ENCODE results near the gene PLCD1. TPM values are rescaled to one million over a fixed set of nuclear protein-coding genes. Genes with fewer than 3 reads are reported as not detected.
"Not testable (repeated sequence)": the region's sequence is repeated elsewhere in the genome, so short reads cannot be mapped to it uniquely, and the experiment has no call there.

PLCD1 gene
- total RNA-seq, 1 experiment from 2014 or later: 3.6 TPM

DNA sequence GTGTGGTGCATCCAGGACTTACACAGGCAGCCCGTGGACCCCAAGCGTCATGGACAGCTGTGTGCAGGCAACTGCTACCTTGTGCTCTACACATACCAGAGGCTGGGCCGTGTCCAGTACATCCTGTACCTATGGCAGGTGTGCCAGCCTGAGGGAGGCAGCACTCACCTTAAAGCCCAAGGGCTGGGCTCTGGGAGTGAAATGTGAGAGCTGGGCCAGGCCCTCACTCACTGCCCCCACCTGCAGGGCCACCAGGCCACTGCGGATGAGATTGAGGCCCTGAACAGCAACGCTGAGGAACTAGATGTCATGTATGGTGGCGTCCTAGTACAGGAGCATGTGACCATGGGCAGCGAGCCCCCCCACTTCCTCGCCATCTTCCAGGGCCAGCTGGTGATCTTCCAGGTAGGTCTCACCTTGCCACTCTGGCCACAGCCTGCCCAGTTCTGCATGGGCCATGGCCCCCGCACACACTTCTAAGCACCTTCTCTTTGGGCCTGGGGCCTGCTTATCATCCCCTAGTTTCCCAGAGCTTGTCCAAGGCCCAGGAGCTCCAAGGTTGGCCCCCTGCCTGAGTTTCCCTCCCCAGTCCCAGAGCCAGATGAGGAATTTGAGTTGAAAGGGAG is 27.9 kb downstream of the PLCD1 start:
- DNase-seq (ENCODE audit: low read depth): no peak

- no peak for DNase-seq (ENCODE audit: low read depth)
Observed at GRCh38 chr3:38000965-38001455, 28.4 kb downstream of the PLCD1 start.

DNA sequence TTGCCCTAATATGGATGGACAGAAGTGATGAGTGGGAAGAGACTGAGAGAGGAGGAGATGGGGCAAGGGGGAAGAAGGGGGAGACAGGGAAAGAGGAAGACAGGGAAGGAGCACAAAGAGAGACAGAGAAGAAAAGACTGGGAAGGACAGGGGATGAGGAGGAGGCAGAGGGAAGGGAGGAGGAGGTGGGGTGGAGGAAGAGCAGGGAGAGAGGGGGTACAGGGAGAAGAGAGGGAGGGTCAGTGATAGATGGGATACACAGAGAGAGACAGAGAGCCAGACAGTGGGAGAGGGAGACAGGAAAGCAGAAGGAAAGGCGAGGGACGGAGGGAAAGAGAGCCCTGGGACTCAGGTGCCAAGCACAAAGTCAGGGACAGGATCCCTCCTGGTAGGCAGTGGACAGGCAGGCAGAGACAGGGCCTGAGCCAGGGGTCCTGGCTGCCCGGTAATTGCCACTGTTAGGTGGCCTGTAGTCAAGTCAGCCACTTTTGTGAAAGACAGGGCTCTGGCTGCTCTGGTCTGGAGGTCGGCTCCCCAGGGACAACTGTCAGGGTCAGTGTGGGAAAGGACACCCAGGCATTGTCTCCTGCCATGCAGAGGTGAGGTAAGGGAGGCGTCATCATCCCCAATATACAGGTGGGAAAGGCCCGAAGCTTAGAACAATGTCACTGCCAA is 29.1 kb downstream of the PLCD1 start:
- DNase-seq (ENCODE audit: low read depth): no peak

DNA sequence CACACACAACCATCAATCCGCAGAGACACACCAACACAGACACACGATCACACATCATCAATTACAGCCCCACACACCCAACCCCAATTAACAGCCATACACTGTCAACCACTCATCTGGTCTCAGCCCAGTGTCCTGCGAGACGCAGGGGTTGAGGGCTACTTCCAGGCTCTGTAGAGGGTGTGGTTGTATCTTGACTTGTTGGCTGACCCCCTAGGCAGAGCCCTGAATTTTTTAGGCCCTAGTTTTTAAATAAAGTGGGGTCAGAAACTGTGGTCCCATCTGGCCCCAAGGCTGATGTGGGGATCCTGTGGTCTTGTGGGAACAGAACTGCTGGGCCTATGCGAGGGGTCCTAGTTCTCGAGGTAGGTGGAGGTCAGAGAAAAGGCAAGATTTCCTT is 29.6 kb downstream of the PLCD1 start:
- no peak for DNase-seq (ENCODE audit: low read depth)

GRCh38 chr3:37997791-37998370 is 31.6 kb downstream of the PLCD1 start:
- DNase-seq (ENCODE audit: low read depth): no peak

GRCh38 chr3:37997342-37997741 is 32.1 kb downstream of the PLCD1 start:
- DNase-seq (ENCODE audit: low read depth): no peak

DNA sequence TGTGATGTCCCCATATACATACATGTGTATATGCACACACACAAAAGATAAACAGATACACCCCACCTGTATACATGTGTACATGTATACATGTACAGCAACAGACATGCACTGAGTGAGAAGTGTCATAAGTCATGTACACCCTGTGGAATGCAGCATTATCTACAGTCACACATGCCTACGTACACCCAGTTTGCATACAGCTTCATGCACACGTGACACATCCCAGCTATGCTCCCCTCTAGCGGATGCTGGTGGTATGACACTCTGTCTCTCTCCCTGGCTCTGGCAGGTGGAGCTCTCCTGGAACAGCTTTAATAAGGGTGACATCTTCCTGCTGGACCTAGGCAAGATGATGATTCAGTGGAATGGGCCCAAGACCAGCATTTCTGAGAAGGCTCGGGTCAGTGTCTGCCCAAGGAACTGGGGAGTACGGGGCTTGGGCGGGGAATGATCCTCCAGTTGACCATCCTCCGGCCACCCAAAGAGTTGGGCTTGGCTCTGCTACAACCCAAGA is 32.6 kb downstream of the PLCD1 start:
- DNase-seq (ENCODE audit: low read depth): peak; percentile 76

DNA sequence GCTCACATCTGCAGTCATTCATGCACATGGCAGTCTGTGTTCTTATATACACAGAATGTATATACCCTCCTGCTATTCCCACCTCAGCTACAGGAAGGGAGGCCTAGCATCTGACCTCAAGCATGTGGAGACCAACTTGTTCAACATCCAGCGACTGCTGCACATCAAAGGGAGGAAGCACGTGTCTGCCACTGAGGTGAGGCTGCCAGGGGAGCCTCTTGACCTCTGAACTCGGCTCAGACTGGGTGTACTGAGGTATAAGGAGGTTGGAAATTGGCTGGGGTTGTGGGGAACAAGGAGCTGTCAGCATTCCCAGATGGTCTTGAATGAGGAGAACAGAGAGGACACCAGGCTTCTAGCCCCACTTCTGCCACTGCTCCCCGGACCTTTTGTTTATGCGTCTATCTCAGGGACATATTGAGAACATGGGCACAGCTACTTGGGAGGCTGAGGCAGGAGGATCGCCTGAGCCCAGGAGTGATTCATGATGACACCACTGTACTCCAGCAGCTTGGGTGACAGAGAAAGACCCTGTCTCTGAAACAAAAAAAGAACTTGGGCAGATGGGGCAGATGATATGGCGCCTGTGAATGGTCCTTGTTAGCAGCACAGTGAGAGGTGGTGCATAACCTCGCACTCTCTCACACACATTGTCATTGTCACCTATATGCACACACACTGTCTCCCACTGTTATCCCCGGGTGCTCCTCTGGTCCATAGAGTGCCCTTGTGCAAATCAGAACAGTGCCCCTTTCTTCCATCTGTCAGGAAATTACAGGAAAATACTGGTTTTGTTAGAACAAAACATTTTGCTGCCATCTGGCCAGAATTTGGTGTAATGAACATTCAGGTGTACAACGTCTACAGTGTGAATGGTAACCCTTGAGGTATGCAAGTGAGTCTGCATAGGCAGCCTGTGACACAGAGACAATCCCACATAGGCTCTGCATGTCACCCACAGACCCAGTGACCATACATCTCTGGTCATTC is 33.5 kb downstream of the PLCD1 start:
- DNase-seq (ENCODE audit: low read depth): no peak

GRCh38 chr3:37994639-37994972 is 34.8 kb downstream of the PLCD1 start:
- no peak for DNase-seq (ENCODE audit: low read depth)

DNA sequence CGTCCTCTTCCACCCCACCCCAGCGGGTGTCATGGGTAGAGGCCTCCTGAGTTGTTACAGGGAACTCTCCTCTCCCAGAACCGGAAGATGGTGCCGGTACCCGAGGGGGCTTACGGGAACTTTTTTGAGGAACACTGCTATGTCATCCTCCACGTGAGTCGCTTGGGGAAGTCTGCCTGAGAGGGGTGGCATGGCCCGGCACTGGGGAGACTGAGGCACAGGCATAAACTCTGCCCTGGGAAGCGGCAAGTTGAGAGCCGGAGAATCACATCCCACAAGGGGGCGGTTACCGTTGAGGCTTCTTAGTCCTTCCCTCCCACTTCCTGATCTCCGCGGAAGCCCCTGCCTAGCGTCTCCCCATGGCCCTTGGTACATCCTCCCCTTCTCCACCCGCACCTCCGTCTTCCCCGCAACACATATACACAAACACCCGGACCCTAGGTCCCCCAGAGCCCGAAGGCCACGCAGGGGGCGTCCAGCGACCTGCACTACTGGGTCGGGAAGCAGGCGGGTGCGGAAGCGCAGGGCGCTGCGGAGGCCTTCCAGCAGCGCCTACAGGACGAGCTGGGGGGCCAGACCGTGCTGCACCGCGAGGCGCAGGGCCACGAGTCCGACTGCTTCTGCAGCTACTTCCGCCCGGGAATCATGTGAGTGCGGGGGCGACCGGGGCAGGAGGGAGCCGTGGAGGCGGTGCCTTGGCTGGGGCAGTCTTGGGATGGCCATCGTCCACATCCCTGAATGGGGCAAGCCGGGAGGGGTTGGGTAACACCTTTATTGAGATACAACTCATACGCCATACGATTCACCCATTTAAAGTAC is 35.4 kb downstream of the PLCD1 start:
- peak; percentile 70 for DNase-seq (ENCODE audit: low read depth)

GRCh38 chr3:37993460-37993819 is 36.0 kb downstream of the PLCD1 start:
- no peak for DNase-seq (ENCODE audit: low read depth)

GRCh38 chr3:37993067-37993455 is 36.4 kb downstream of the PLCD1 start:
- DNase-seq (ENCODE audit: low read depth): no peak

DNA sequence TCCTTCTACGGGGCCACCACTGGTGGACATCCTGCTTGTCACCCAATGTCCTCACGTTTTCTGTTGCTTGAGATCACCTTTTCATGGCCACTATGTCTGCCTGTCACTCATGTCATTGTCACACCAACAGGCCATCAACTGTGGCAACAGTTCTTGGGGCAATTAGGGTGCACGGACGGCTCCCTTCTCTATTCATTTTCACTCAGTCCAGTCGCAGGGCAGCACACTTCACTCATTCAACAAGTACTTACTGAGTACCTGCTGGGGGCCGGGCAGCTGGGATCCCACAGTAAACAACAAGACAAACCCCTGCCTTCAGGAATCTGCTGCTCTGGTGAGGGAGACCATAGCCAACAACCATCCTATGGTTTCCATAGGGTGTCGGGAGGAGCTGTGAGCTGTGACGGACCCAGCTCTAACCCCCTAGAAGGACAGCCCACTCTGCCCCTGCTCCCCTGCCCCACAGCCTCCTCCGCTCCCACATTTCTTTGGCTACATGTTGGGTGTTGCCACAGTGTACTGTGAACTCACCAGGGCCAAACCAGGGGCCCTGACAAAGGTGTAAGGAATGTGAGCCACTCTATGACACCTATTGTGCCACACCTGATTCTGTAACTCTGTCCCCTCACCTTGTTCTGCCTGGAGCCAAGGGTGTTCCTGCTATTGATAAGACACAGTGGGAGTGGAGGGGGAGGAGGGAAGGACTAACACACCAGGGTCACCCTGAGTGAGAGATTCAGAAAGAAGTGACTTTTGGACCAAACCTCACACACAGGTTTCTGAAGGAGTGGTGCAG is 37.0 kb downstream of the PLCD1 start:
- DNase-seq (ENCODE audit: low read depth): no peak

DNA sequence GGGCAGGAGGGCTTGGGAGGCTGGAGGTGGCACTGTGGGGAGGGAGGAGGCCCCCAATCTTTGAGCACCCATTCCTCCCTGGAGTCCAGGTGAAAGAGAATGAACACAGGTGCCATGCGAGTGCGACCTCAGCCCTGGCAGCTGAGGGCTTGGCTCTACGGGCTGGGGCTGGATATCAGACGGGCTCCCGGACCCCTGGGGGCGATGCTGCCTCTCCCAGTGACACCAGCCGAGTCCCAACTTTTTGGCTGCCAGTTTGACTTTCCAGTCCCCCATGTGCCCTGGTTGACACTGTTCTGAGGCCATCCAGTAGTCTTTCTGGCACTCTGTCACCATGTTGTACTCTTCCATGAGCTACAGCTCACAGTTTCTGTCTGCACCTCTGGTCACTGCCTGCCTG is 37.6 kb downstream of the PLCD1 start:
- no peak for DNase-seq (ENCODE audit: low read depth)

GRCh38 chr3:37991109-37991508 is 38.3 kb downstream of the PLCD1 start:
- DNase-seq (ENCODE audit: low read depth): no peak

DNA sequence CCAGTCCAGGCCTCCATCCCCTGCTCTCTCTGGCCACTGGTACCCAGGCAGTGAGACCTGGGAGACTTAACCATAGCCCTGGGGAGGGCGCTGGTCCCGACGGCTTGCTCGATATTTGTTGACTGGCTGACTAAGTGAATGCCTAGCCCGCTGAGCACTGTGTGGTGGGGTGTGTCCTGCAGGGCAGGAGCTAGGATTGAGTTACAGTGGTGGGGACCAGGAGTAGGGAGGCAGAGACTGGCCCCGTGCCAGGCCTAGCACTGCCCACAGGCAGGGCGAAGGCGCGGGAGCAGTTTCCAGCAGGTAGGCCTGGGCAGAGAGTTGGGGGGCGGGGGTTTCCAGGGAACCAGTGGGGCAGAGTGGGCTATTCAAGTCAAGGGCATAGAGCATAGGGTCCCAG is 38.9 kb downstream of the PLCD1 start, which contains the start of gene VILL:
Gene VILL (plus strand): TSS at position 260 of the 400 bp plus-strand sequence. CDS start 2,887 bp downstream, outside the sequence.
- peak; percentile 30 for DNase-seq (ENCODE audit: low read depth)

- DNase-seq (ENCODE audit: low read depth): no peak
Observed at GRCh38 chr3:37989821-37990480, 39.5 kb downstream of the PLCD1 start.

DNA sequence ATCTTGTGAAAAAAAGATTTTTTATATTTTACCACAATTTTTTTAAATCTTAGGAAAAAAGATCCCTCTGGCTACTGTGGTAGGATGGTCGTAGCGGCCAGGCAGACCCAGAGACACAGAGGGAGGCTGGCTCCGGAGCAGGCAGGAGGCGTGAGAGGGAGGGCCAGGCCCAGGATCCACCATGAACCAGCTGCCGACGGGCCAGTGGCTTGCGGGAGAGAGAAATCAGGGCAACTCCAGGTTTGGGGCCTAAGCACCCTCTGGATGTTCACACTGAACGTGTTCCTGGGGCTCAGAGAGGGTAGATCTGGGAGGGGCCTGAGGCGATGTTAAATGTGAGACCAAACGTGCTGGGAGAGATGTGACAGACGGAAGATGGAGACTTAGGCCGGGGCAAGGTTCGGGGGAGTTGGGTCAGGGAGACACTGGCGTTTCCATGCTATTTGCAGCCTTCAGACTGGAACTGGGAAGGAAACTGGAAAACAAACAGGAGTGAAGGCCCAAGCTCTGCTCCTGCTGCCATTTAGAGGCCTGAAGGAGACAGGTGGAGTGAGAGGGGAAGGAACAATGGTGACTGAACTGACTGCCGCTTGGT is 40.4 kb downstream of the PLCD1 start:
- DNase-seq (ENCODE audit: low read depth): no peak

GRCh38 chr3:37988376-37988775 is 41.1 kb downstream of the PLCD1 start:
- not testable (repeated sequence) for DNase-seq (ENCODE audit: low read depth)

All from HT1080 (cell line).